Mucosa of rectum (tissue), 2 donors: ENCODE results near the gene NME8.
A peak's percentile ranks its signal among the peaks of the same experiment; 100 is the strongest.

ENCODE experiments used
- H3K27ac ChIP-seq, 2 donors: one replicate each; pipeline ENCODE4 v1.7.0; 2013; ENCODE audit warnings: inconsistent platforms in 2 of 2, low read depth in 2 of 2, low read length in 2 of 2
- H3K27me3 ChIP-seq, 2 donors: one replicate each; pipeline ENCODE4 v1.7.0; 2013; ENCODE audit warnings: low read length in 2 of 2; ENCODE audit not compliant: control insufficient read depth in 2 of 2, insufficient read depth in 2 of 2
- H3K36me3 ChIP-seq, 2 donors: one replicate each; pipeline ENCODE4 v1.7.0; 2013; ENCODE audit warnings: low read length in 2 of 2; ENCODE audit not compliant: control insufficient read depth in 2 of 2, insufficient read depth in 2 of 2
- H3K4me1 ChIP-seq, 2 donors: one replicate each; pipeline ENCODE4 v1.7.0; 2013; ENCODE audit warnings: low read length in 2 of 2, mild to moderate bottlenecking in 1 of 2; ENCODE audit not compliant: control insufficient read depth in 2 of 2, insufficient read depth in 2 of 2
- H3K4me3 ChIP-seq, 2 donors: one replicate each; pipeline ENCODE4 v1.7.0; 2013; ENCODE audit warnings: low read length in 2 of 2
- H3K9ac ChIP-seq, 2 donors: one replicate each; pipeline ENCODE4 v1.7.0; 2013; ENCODE audit warnings: low read length in 2 of 2, low read depth in 1 of 2, mild to moderate bottlenecking in 1 of 2
- H3K9me3 ChIP-seq, 2 donors: one replicate each; pipeline ENCODE4 v1.7.0; 2013; ENCODE audit warnings: low read length in 2 of 2; ENCODE audit not compliant: control insufficient read depth in 2 of 2
- donor health status: healthy.
- donor health status: Normal muscosa, but diverticular disease.

The NME8 gene

GRCh38 chr7:37932543-37932942, 84.1 kb downstream of the NME8 start:
- Histone ChIP-seq H3K4me3 (no peak overlapping the region), H3K4me1 (no peaks in the 10 kb centered on the region), H3K36me3 (no peaks in the 10 kb centered on the region), H3K9me3 (peaks cover 0 to 3% of the 10 kb centered on the region in 2 donors), H3K27ac (no peak overlapping the region), H3K27me3 (no peaks in the 10 kb centered on the region), H3K9ac (no peak overlapping the region)

- H3K4me1 ChIP-seq = no peaks in the 10 kb centered on the region
Observed at GRCh38 chr7:37933018-37933566, 84.7 kb downstream of the NME8 start.

GRCh38 chr7:37942934-37943610, 94.7 kb downstream of the NME8 start:
- no peak overlapping the region for H3K9ac ChIP-seq
- no peak overlapping the region for H3K4me3 ChIP-seq
- peaks cover 4 to 8% of the 10 kb centered on the region in 2 donors for H3K4me1 ChIP-seq
- no peaks in the 10 kb centered on the region for H3K27me3 ChIP-seq
- H3K27ac ChIP-seq = peak overlapping the region in 1 of 2 donors; percentile 43
- H3K36me3 ChIP-seq = no peaks in the 10 kb centered on the region
- H3K9me3 ChIP-seq = peaks cover 0 to 2% of the 10 kb centered on the region in 2 donors

More at GRCh38 chr7:37933018-37933566, 84.7 kb downstream of the NME8 start:
- peaks cover 0 to 3% of the 10 kb centered on the region in 2 donors for H3K9me3 ChIP-seq
- H3K9ac ChIP-seq = no peak overlapping the region
- H3K27ac ChIP-seq = no peak overlapping the region
- H3K36me3 ChIP-seq = no peaks in the 10 kb centered on the region
- H3K4me3 ChIP-seq = no peak overlapping the region
- H3K27me3 ChIP-seq = no peaks in the 10 kb centered on the region

GRCh38 chr7:37943905-37944736, 95.7 kb downstream of the NME8 start:
- Histone ChIP-seq H3K27me3 (no peaks in the 10 kb centered on the region), H3K36me3 (no peaks in the 10 kb centered on the region), H3K9ac (no peak overlapping the region), H3K9me3 (no peaks in the 10 kb centered on the region), H3K4me3 (no peak overlapping the region), H3K4me1 (peaks cover 4 to 8% of the 10 kb centered on the region in 2 donors), H3K27ac (no peak overlapping the region)

GRCh38 chr7:37944737-37945054, 96.3 kb downstream of the NME8 start:
- no peak overlapping the region for H3K9ac ChIP-seq
- no peak overlapping the region for H3K27ac ChIP-seq
- H3K4me3 ChIP-seq = no peak overlapping the region
- no peaks in the 10 kb centered on the region for H3K36me3 ChIP-seq
- H3K27me3 ChIP-seq = no peaks in the 10 kb centered on the region
- H3K9me3 ChIP-seq = no peaks in the 10 kb centered on the region
- H3K4me1 ChIP-seq = peaks cover 4 to 8% of the 10 kb centered on the region in 2 donors

- H3K4me1 ChIP-seq = peaks cover 4 to 8% of the 10 kb centered on the region in 2 donors
- no peaks in the 10 kb centered on the region for H3K27me3 ChIP-seq
- no peak overlapping the region for H3K9ac ChIP-seq
- no peak overlapping the region for H3K27ac ChIP-seq
- no peaks in the 10 kb centered on the region for H3K36me3 ChIP-seq
- H3K4me3 ChIP-seq = no peak overlapping the region
- H3K9me3 ChIP-seq = no peaks in the 10 kb centered on the region
Observed at GRCh38 chr7:37945336-37945735, 96.9 kb downstream of the NME8 start.

- H3K4me1 ChIP-seq = peaks cover 4 to 8% of the 10 kb centered on the region in 2 donors
Observed at GRCh38 chr7:37947138-37947940, 98.9 kb downstream of the NME8 start.

GRCh38 chr7:37947941-37948210, 99.5 kb downstream of the NME8 start:
- peaks cover under 1 to 6% of the 10 kb centered on the region in 2 donors for H3K4me1 ChIP-seq
- H3K36me3 ChIP-seq = no peaks in the 10 kb centered on the region
- H3K27ac ChIP-seq = no peak overlapping the region
- H3K9me3 ChIP-seq = no peaks in the 10 kb centered on the region
- H3K27me3 ChIP-seq = no peaks in the 10 kb centered on the region
- H3K9ac ChIP-seq = no peak overlapping the region
- no peak overlapping the region for H3K4me3 ChIP-seq

More at GRCh38 chr7:37947138-37947940, 98.9 kb downstream of the NME8 start:
- Histone ChIP-seq H3K27ac (no peak overlapping the region), H3K9me3 (no peaks in the 10 kb centered on the region), H3K9ac (no peak overlapping the region), H3K4me3 (no peak overlapping the region), H3K27me3 (no peaks in the 10 kb centered on the region), H3K36me3 (no peaks in the 10 kb centered on the region)
